ENCODE results near the gene WIZ. TPM values are rescaled to one million over a fixed set of nuclear protein-coding genes. Genes with fewer than 3 reads are reported as not detected.
A peak's percentile ranks its signal among the peaks of the same experiment; 100 is the strongest.

The WIZ gene
- total and polyA plus RNA-seq, 10 of the 15 experiments (the other 5 are each of a cell fraction or from before 2014, with no cell fraction given): 0.10 to 26.7 (median 2.7) TPM

- TF ChIP-seq SKIL (IDR thresholded peaks at IDR 0.05; ENCODE audit: low read depth, poor library complexity, severe bottlenecking) (no peak), RELB (IDR thresholded peaks at IDR 0.05; ENCODE audit: low read depth) (no peak), IKZF2 (IDR thresholded peaks at IDR 0.05) (no peak), NRF1 (conservative IDR thresholded peaks at IDR 0.05; ENCODE audit: low read depth, low read length) (no peak), POLR2A (IDR thresholded peaks at IDR 0.05; ENCODE audit: low read depth, low read length) (no peak), ATF7 (IDR thresholded peaks at IDR 0.05; ENCODE audit: low read depth) (no peak), ZNF217 (IDR thresholded peaks at IDR 0.05) (peak; percentile 72; the same call in 1 of the 2 replicates), GABPA (IDR thresholded peaks at IDR 0.05; ENCODE audit: low read depth) (no peak), FOXK2 (IDR thresholded peaks at IDR 0.05) (no peak), TCF3 (IDR thresholded peaks at IDR 0.05; ENCODE audit: borderline replicate concordance, insufficient read depth, low read depth, low read length) (no peak), BRCA1 (IDR thresholded peaks at IDR 0.05; ENCODE audit: low read depth, low read length) (no peak), TAF1 (IDR thresholded peaks at IDR 0.05; ENCODE audit: borderline replicate concordance, low read depth, low read length) (no peak), STAT3 (IDR thresholded peaks at IDR 0.05; ENCODE audit: low read depth, low read length) (no peak), FOXM1 (IDR thresholded peaks at IDR 0.05; ENCODE audit: low read depth, low read length) (no peak), ZBTB40 (IDR thresholded peaks at IDR 0.05; ENCODE audit: borderline replicate concordance) (peak; percentile 86), NFXL1 (IDR thresholded peaks at IDR 0.05; ENCODE audit: borderline replicate concordance) (no peak), ESRRA (IDR thresholded peaks at IDR 0.05; ENCODE audit: low read length) (no peak), BHLHE40 (IDR thresholded peaks at IDR 0.05; ENCODE audit: borderline replicate concordance in 1 of 2, low read depth in 2 of 2, low read length in 1 of 2) (peak in 1 of 2 experiments; percentile 80; a peak in 2 of 4 replicates), BCLAF1 (IDR thresholded peaks at IDR 0.05) (no peak)
Observed at GRCh38 chr19:15379999-15380647, 69.6 kb downstream of the WIZ start (continued).
